A549 (cell line): ENCODE results near the gene DHFR2. TPM values are rescaled to one million over a fixed set of nuclear protein-coding genes. Genes with fewer than 3 reads are reported as not detected.

ENCODE experiments used
- ATAC-seq, 2 experiments: fragments of 200-7000 bp in 1 of 2; fragments of >200 bp in 1 of 2; cut with Nextera tagmentation in 1 of 2; cut with Tn5 transposase in 1 of 2; 3 replicates each; pipeline versions ENCODE4 v1.8.0 to v1.9.1; 2018 to 2020; ENCODE audit warnings: mild to moderate bottlenecking in 1 of 2, moderate library complexity in 1 of 2
- CTCF ChIA-PET: fragments of 300-600 bp; sonication (Branson Sonifier 250); formaldehyde crosslinking; extraction: SDS; loops from one replicate; lab custom pipeline; 2021; ENCODE audit warnings: antibody characterized with exemption, inconsistent platforms; lab: Yijun Ruan, JAX
- POLR2A ChIA-PET: fragments of 350-600 bp; formaldehyde crosslinking; extraction: SDS; loops from one replicate; lab custom pipeline; 2021; ENCODE audit warnings: antibody characterized with exemption, inconsistent platforms; lab: Yijun Ruan, JAX
- DNase-seq, 2 experiments: peaks; one replicate each; pipeline versions ENCODE4 v3.0.0 to v3.0.0-alpha.2; 2011 to 2016; ENCODE audit warnings: low read depth in 1 of 2, low spot score in 1 of 2
- FAIRE-seq: peaks from 2 replicates; lab custom pipeline; 2011; peaks lifted over from hg19 to GRCh38; lab: Jason Lieb, UNC
- H3K27ac ChIP-seq, 2 experiments: fragments of >200 bp; sonication (Bioruptor Twin); formaldehyde crosslinking; 3 replicates each; pipeline ENCODE4 v1.5.1; 2016 to 2017
- H3K4me1 ChIP-seq: fragments of >200 bp; sonication (Bioruptor Twin); formaldehyde crosslinking; 3 replicates; pipeline ENCODE4 v1.6.1; 2016
- H3K4me2 ChIP-seq: fragments of >200 bp; sonication (Bioruptor Twin); formaldehyde crosslinking; 3 replicates; pipeline ENCODE4 v1.6.1; 2016
- H3K4me3 ChIP-seq: fragments of >200 bp; sonication (Bioruptor Twin); formaldehyde crosslinking; 3 replicates; pipeline ENCODE4 v1.5.1; 2016
- H3K9me3 ChIP-seq: fragments of >200 bp; sonication (Bioruptor Twin); formaldehyde crosslinking; 3 replicates; pipeline ENCODE4 v1.6.1; 2016
- ATOH8 ChIP-seq: fragments of 250-450 bp; sonication (Bioruptor Pico); IDR thresholded peaks from 2 replicates; pipeline ENCODE4 v1.5.0; 2020; ENCODE audit warnings: low read depth, mild to moderate bottlenecking, moderate library complexity
- CBX2 ChIP-seq: fragments of 200-600 bp; sonication (generic); IDR thresholded peaks from 2 replicates; pipeline ENCODE4 v1.6.1; 2016; ENCODE audit warnings: low read depth, mild to moderate bottlenecking, borderline replicate concordance
- CEBPB ChIP-seq, 2 experiments: fragments of >200 bp in 1 of 2; sonication (Bioruptor Twin) in 1 of 2; formaldehyde crosslinking in 1 of 2; IDR thresholded peaks; 2 replicates each; pipeline ENCODE4 v1.6.1; 2012 to 2016
- CHD2 ChIP-seq: fragments of 150-350 bp; IDR thresholded peaks from 2 replicates; pipeline ENCODE4 v1.6.1; 2014; ENCODE audit warnings: low read length; ENCODE audit not compliant: partially characterized antibody
- CHD4 ChIP-seq: fragments of 200-600 bp; sonication (generic); IDR thresholded peaks from 2 replicates; pipeline ENCODE4 v1.6.1; 2016; ENCODE audit warnings: antibody characterized with exemption, mild to moderate bottlenecking, borderline replicate concordance
- EHF ChIP-seq: fragments of 250-450 bp; sonication (Bioruptor Pico); IDR thresholded peaks from 2 replicates; pipeline ENCODE4 v1.5.0; 2020; ENCODE audit warnings: mild to moderate bottlenecking
- EP300 ChIP-seq, 2 experiments: fragments of >200 bp; sonication (Bioruptor Twin); formaldehyde crosslinking; IDR thresholded peaks; 2 replicates in 1 of 2; 3 replicates in 1 of 2; pipeline ENCODE4 v1.6.1; 2016 to 2017
- GATA3 ChIP-seq: IDR thresholded peaks from 2 replicates; pipeline ENCODE4 v1.6.1; 2012; ENCODE audit warnings: borderline replicate concordance
- HDAC2 ChIP-seq: fragments of 200-600 bp; sonication (generic); IDR thresholded peaks from 2 replicates; pipeline ENCODE4 v1.6.1; 2016
- HMGXB4 ChIP-seq: fragments of 250-450 bp; sonication (Bioruptor Pico); IDR thresholded peaks from 2 replicates; pipeline ENCODE4 v1.5.0; 2021; ENCODE audit warnings: mild to moderate bottlenecking, moderate library complexity, borderline replicate concordance
- JUNB ChIP-seq: fragments of >200 bp; sonication (Bioruptor Twin); formaldehyde crosslinking; IDR thresholded peaks from 2 replicates; pipeline ENCODE4 v1.6.1; 2016
- KDM1A ChIP-seq: fragments of 200-600 bp; sonication (generic); IDR thresholded peaks from 2 replicates; pipeline ENCODE4 v1.6.1; 2016; ENCODE audit warnings: low read depth, mild to moderate bottlenecking
- KDM5A ChIP-seq: fragments of 200-600 bp; sonication (generic); IDR thresholded peaks from 2 replicates; pipeline ENCODE4 v1.6.1; 2016; ENCODE audit warnings: antibody characterized with exemption, mild to moderate bottlenecking
- MAX ChIP-seq: IDR thresholded peaks from 2 replicates; pipeline ENCODE4 v1.6.1; 2012
- MAZ ChIP-seq: fragments of 150-350 bp; IDR thresholded peaks from 2 replicates; pipeline ENCODE4 v1.6.1; 2014; ENCODE audit warnings: antibody characterized with exemption, low read depth, low read length, borderline replicate concordance
- MYC ChIP-seq: IDR thresholded peaks from 2 replicates; pipeline ENCODE4 v1.6.1; 2012; ENCODE audit warnings: mild to moderate bottlenecking, inconsistent platforms, low read length, improper control_type of control experiment, borderline replicate concordance
- NFE2L2 ChIP-seq: fragments of 150-350 bp; conservative IDR thresholded peaks from 2 replicates; pipeline ENCODE4 v1.6.1; 2014; ENCODE audit warnings: low read length
- NR3C1 ChIP-seq: fragments of >200 bp; sonication (Bioruptor Twin); formaldehyde crosslinking; IDR thresholded peaks from 3 replicates; pipeline ENCODE4 v1.6.1; 2017
- PBX3 ChIP-seq: IDR thresholded peaks from 2 replicates; pipeline ENCODE4 v1.6.1; 2012
- POLR2A ChIP-seq: IDR thresholded peaks from 2 replicates; pipeline ENCODE4 v1.6.1; 2012; ENCODE audit warnings: mild to moderate bottlenecking, low read length
- RAD21 ChIP-seq, 2 experiments: fragments of >200 bp in 1 of 2; sonication (Bioruptor Twin) in 1 of 2; formaldehyde crosslinking in 1 of 2; IDR thresholded peaks in 1 of 2; conservative IDR thresholded peaks in 1 of 2; 2 replicates in 1 of 2; 3 replicates in 1 of 2; pipeline ENCODE4 v1.6.1; 2012 to 2018; ENCODE audit warnings: inconsistent platforms in 1 of 2
- RARB ChIP-seq: fragments of 250-450 bp; sonication (Bioruptor Pico); IDR thresholded peaks from 2 replicates; pipeline ENCODE4 v1.8.0; 2021; ENCODE audit warnings: mild to moderate bottlenecking, moderate library complexity
- RCOR1 ChIP-seq: fragments of 150-350 bp; IDR thresholded peaks from 2 replicates; pipeline ENCODE4 v1.6.1; 2014; ENCODE audit warnings: antibody characterized with exemption, low read length, low read depth
- RFX5 ChIP-seq: fragments of 450-650 bp; IDR thresholded peaks from 2 replicates; pipeline ENCODE4 v1.7.1; 2014; ENCODE audit warnings: antibody characterized with exemption, mild to moderate bottlenecking, moderate library complexity
- SMC3 ChIP-seq: fragments of >200 bp; sonication (Bioruptor Twin); formaldehyde crosslinking; IDR thresholded peaks from 3 replicates; pipeline ENCODE4 v1.6.1; 2018; ENCODE audit warnings: inconsistent platforms
- TFCP2L1 ChIP-seq: fragments of 250-450 bp; sonication (Bioruptor Pico); IDR thresholded peaks from 2 replicates; pipeline ENCODE4 v1.5.0; 2021; ENCODE audit warnings: mild to moderate bottlenecking
- TP53 ChIP-seq: fragments of 250-450 bp; sonication (Bioruptor Pico); IDR thresholded peaks from 2 replicates; pipeline ENCODE4 v1.5.0; 2021; ENCODE audit warnings: mild to moderate bottlenecking, moderate library complexity
- ZFP36 ChIP-seq: fragments of 450-650 bp; IDR thresholded peaks from 2 replicates; pipeline ENCODE4 v1.6.1; 2014; ENCODE audit warnings: borderline replicate concordance; ENCODE audit not compliant: partially characterized antibody
- ZSCAN20 ChIP-seq: fragments of 250-450 bp; sonication (Bioruptor Pico); IDR thresholded peaks from 2 replicates; pipeline ENCODE4 v1.8.0; 2022; ENCODE audit warnings: mild to moderate bottlenecking, moderate library complexity
- WGBS: methylation state at CpG from one replicate; pipeline ENCODE4 v1.1.6; 2017; ENCODE audit errors: missing lambda C conversion rate; 5-methylcytosine and 5-hydroxymethylcytosine counted together
- polyA plus RNA-seq, 4 experiments: library from polyadenylated mRNA; depleted of rRNA in 3 of 4; stranded (reverse); fragments of >200 nt; fragmentation: RNase III in 1 of 4; extraction: RNeasy Plus Mini Kit Qiagen cat#74134 plus additional on column Dnase treatment in 1 of 4; gene quantifications; 2 replicates in 3 of 4; 3 replicates in 1 of 4; pipeline ENCODE4 v1.2.3, GENCODE V29; 2011 to 2017

DHFR2 gene
- polyA plus RNA-seq, 2 of the 4 experiments (the other 2 are of a cell fraction) = 6.2 to 6.3 TPM

GRCh38 chr3:94026623-94027022 is 36.1 kb downstream of the DHFR2 start:
- H3K4me2 ChIP-seq = no peak overlapping the region
- no peak for TF ChIP-seq MAX
- TF ChIP-seq NFE2L2 = no peak
- no peak for TF ChIP-seq RCOR1
- TF ChIP-seq EP300 (IDR thresholded peaks at IDR 0.05) = no peak
- no peaks in the 10 kb centered on the region for H3K4me1 ChIP-seq
- no peak overlapping the region for H3K27ac ChIP-seq
- WGBS = 84% methylated on average over 2 of the region's 2 CpGs
- no peak for FAIRE-seq
- no peak for ATAC-seq
- DNase-seq = no peak
- ChIA-PET CTCF (no interaction called here), POLR2A (no interaction called here)
- H3K4me3 ChIP-seq = no peak overlapping the region
- H3K9me3 ChIP-seq = no peaks in the 10 kb centered on the region

- Histone ChIP-seq H3K27ac (no peak overlapping the region), H3K4me3 (no peak overlapping the region), H3K4me2 (no peak overlapping the region), H3K4me1 (no peaks in the 10 kb centered on the region), H3K9me3 (no peaks in the 10 kb centered on the region)
- CTCF ChIA-PET = no interaction called here
- ATAC-seq = no peak
- DNase-seq = no peak
- TF ChIP-seq HDAC2 (no peak), GATA3 (no peak), KDM5A (no peak), RARB (CRISPR knock-in tag) (no peak), NR3C1 (no peak), EHF (CRISPR knock-in tag) (no peak), RFX5 (no peak), JUNB (no peak), MAZ (no peak), CHD2 (no peak), ZFP36 (no peak), POLR2A (no peak), MYC (no peak), SMC3 (no peak), RAD21 (conservative IDR thresholded peaks at IDR 0.05 in 1 of 2, IDR thresholded peaks at IDR 0.05 in 1 of 2) (no peak), ZSCAN20 (CRISPR knock-in tag) (no peak), CHD4 (no peak), TFCP2L1 (CRISPR knock-in tag) (no peak), HMGXB4 (CRISPR knock-in tag) (no peak), CBX2 (no peak)
- 77% methylated on average over 3 of the region's 3 CpGs for WGBS
- POLR2A ChIA-PET = no interaction called here
- no peak for FAIRE-seq
These were observed 38.3 kb downstream of the DHFR2 start for GRCh38 chr3:94024385-94024784.

- 87% methylated on average over 3 of the region's 3 CpGs for WGBS
- no peak for FAIRE-seq
These were observed 42.4 kb downstream of the DHFR2 start for GRCh38 chr3:94020293-94020692.

More at GRCh38 chr3:94020293-94020692, 42.4 kb downstream of the DHFR2 start:
- no peak overlapping the region for H3K27ac ChIP-seq
- H3K4me2 ChIP-seq = no peak overlapping the region
- no peaks in the 10 kb centered on the region for H3K9me3 ChIP-seq
- H3K4me1 ChIP-seq = no peaks in the 10 kb centered on the region
- no peak for DNase-seq
- H3K4me3 ChIP-seq = no peak overlapping the region
- CTCF ChIA-PET = interaction anchor here (1.8 kb wide), 1 partner anchor 17 kb away, joined by 4 read pairs; no protein-coding TSS in a partner anchor
- ATAC-seq = no peak
- TF ChIP-seq HMGXB4 (CRISPR knock-in tag) (no peak), CEBPB (IDR thresholded peaks at IDR 0.05) (no peak), KDM1A (no peak), HDAC2 (no peak), TP53 (no peak), CHD4 (no peak), PBX3 (no peak), JUNB (no peak), POLR2A (no peak), ATOH8 (CRISPR knock-in tag) (no peak), NR3C1 (no peak), KDM5A (no peak)
- TF ChIP-seq, all 56 proteins: peak for 0
- POLR2A ChIA-PET = no interaction called here
